HG02571 (cell line): ENCODE measurements around the gene DDX23.
"Not testable (repeated sequence)": the region's sequence is repeated elsewhere in the genome, so short reads cannot be mapped to it uniquely, and the experiment has no call there.

Experiments used
- ATAC-seq: cut with Tn5 transposase; IDR thresholded peaks from one replicate; pipeline ENCODE4 v1.9.1; 2021; ENCODE audit warnings: mild to moderate bottlenecking, moderate library complexity; ENCODE audit not compliant: unreplicated experiment

DDX23 gene

GRCh38 chr12:48851883-48852733 is at the start of gene DDX23:
DDX23 (minus strand) TSS chr12:48852163; CDS start chr12:48845782, 6,381 bp downstream.
- ATAC-seq, result peak; percentile 92

DNA sequence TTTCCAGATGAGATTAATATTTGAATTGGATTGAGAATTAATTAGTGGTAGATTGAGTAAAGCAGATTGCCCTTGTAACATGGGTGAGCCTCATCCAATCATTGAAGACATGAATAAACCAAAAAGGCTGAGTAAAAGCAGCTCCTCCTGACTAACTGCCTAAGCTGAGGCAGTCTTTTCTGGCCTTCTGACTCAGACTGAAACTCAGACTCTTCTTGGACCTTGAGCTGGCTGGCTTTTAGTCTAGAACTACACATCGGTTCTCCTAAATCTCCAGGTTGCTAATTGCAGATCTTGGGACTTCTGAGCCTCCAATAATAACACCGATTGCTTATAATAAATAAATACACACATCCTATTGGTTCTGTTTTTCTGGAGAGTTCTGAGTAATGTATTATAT is 49.3 kb upstream of the DDX23 start:
- no peak for ATAC-seq

DNA sequence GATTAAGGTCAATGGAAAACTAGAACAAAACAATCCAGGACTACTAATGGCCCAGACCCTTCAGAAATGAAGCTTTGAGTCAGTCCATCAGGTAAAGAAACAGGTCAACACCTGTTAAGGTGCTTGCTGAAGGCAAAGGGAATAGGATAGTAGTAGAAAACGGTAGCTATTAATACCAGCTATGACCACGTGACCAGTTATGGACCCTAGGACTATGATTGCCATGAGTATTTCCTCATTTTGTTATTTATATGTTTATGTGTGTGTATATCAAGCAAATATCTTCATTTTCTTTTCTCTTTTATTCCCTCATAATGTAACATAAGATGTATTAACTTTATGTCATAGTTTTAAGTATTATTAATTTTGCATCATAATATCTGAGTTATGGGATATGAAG is 47.7 kb upstream of the DDX23 start:
- no peak for ATAC-seq

DNA sequence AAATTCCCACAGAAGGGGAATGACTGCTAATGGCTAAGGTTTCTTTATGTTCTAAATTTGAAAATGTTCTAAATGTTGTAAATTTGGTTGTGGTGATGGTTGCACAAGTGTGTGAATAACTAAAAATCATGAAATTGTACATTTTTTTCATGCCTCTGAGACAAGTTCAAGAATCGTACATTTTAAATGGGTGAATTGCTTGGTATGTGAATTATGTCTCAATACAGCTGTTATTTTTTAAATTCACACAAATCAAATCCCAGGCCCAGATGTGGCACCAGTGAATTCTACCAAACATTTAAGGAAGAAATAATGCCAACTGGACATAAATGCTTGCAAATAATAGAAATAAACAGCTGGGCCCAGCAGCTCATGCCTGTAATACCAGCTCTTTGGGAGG is 42.3 kb upstream of the DDX23 start:
- ATAC-seq, result no peak

DNA sequence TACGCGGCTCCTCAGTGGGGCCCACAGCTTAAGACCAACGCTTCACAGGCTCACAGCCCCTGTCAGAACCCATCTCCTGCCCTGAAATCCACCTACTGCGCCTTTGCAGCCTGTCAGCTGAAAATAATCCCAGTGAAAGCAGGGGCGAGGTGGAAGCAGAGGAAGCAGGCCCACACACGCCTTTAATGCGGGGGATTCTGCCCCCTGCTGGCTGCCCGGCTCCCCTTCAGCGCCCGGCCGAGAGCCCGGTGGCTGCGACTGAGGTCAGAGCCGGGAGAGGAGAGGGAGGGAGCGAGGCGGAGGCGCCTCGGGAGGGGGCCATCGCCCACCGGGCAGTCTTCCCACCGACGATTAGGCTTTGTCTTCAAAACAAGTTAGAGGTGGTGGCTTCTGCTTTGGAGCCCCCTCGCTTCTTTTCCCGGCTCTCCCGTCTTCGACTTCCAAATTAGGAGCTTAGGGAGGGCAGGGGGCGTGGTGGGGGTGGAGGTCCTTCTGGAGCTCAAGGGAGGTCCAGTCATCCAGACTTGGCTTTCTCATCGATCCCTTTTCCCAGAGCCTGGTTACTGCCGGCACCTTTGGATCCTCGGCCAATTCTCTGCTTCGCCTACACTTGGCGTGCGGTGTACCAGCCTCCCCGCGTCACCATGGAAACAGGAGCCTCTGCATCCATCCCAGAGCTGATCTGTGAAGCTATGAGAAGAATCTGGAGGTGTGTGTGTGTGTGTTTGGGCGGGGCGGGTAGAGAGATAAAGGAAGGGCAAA is 38.9 kb upstream of the DDX23 start:
- peak; percentile 79 for ATAC-seq

GRCh38 chr12:48889679-48890078 is 37.7 kb upstream of the DDX23 start:
- ATAC-seq, result no peak

DNA sequence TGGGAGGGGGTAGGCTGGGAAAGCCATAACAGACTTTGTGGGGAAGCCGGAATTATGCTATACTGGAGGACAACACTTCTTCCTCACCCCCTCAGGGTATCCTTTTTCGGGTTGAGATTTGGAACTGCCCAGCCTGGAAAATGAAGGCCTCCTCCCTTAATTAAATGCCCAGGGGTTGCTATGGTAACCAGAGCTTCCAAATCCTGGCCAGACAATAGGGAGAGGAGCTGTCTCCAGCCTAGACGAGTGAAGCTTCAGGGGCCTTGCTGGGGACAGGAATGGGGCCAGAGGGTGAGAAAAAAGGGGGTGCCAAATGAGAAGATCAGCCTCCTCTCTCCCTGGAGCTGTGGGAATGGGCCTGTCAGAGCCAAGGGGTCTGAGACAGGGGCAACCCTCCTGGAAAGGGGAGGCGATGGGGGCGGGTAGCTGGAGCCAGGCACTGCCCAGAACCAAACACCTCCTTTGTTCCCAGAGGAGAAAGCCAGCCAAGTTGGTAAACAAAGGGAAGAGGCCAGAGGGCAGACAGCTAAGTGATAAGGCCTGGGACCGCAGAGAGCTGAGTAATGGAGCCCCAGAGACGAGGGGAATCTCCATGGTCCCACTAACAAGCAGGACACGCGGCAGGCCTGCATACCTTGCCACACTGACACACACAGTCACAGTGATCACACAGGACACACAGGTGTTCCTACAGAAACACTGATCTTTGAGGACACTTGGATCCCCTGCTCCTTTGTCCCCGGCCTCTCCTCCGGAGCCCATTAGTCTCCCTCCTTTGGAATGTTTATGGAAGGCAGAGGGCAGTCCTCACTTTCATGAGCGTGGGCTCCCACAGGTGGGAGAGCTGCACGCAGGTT is 31.6 kb upstream of the DDX23 start:
- no peak for ATAC-seq

- no peak for ATAC-seq
Observed at GRCh38 chr12:48882972-48883304, 31.0 kb upstream of the DDX23 start.

DNA sequence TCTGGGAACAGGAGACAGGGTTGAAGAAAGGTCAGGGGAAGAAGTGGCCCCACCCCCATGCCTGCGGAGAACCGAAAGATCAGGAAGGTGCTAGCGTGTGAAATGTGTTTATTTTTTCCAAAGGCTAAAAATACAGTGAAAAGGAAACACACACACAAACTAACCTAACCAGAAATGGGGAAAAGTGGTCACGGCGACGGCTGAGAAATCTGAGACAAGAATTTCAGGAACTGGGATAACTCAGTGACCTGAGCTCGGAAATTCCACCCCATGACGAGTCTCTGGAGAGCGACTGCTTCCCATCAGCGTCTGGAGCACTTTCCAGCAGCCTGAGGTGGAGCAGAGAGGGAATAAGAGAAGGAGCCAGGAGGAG is 30.3 kb upstream of the DDX23 start:
- ATAC-seq, result no peak

DNA sequence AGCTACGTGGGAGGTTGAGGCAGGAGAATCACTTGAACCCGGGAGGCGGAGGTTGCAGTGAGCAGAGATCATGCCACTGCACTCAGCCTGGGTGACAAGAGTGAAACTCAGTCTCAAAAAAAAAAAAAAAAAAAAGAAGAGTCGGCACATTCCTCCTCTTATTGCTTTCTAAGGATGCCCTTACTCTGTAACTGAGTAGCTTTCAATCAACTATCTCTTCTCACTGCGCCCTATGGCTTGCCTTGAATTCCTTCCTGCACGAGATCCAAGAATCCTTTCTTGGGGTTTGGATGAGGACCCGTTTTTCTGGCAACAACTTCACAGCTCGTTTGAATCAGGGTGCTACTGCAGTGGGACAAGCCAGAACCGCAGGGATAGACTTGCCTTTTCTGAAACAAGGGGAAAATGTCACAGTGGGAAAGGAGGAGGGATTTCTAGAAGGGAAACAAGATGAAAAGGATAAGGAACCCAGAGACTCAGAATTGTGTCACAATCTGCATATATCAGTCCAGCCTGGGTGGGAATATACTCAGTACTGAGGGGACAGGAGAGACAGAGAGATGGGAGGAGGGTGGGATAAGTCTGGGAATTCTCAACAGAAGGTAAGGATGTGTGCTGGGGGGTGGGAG is 29.8 kb upstream of the DDX23 start:
- ATAC-seq, result no peak

- ATAC-seq, result no peak
Observed at GRCh38 chr12:48880647-48881046, 28.7 kb upstream of the DDX23 start.

GRCh38 chr12:48878548-48878947 is 26.6 kb upstream of the DDX23 start:
- no peak for ATAC-seq

GRCh38 chr12:48875944-48876515 is 24.1 kb upstream of the DDX23 start:
- ATAC-seq, result no peak

DNA sequence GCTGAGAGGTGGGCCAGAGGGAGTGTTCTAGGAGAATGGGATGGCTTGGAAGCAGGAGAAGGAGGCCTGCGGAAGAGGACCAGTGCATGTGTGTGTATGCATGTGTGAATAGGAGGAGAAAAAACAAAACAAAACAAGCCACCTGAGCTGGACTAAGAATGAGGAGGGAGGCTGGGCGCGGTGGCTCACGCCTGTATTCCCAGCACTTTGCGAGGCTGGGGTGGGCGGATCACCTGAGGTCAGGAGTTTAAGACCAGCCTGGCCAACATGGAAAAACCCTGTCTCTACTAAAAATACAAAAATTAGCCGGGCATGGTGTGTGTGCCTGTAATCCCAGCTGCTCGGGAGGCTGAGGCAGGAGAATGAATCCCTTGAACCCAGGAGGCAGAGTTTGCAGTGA is 21.6 kb upstream of the DDX23 start:
- ATAC-seq, result not testable (repeated sequence)

GRCh38 chr12:48873096-48873495 is 21.1 kb upstream of the DDX23 start:
- ATAC-seq, result no peak

GRCh38 chr12:48869191-48869590 is 17.2 kb upstream of the DDX23 start:
- ATAC-seq, result no peak

- no peak for ATAC-seq
Observed at GRCh38 chr12:48868451-48868850, 16.5 kb upstream of the DDX23 start.

DNA sequence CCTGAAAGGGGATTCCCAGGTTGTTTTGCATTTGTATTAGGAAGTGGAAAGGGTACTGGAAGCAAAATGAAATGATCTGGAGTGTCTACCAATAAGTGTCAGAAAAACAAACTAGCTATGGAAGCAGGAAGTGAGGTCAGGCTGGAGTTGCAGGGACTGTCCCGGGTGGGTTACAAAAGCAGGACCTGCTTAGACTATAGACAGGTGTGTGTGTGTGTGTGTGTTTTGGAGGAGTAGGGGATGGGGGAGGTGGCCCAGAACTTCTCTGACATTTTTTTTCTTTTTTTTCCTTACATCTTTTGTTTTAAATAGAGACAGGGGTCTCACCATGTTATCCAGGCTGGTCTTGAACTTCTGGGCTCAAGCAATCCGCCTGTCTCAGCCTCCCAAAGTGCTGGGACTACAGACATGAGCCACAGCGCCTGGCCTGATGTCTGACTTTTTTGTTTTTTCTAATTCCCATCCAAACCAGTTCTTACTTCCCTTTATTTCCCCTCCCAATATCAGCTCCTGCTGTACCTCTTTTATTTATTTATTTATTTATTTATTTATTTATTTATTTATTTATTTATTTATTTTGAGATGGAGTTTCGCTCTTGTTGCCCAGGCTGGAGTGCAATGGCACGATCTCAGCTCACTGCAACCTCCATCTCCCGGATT is 14.2 kb upstream of the DDX23 start:
- no peak for ATAC-seq

GRCh38 chr12:48865281-48866051 is 13.5 kb upstream of the DDX23 start, which contains the start of gene RND1:
RND1 (minus strand) TSS chr12:48865870; CDS start chr12:48865767, 103 bp downstream.
- ATAC-seq, result peak; percentile 89
